ENCODE results near the gene RNF150.

Gene RNF150

DNA sequence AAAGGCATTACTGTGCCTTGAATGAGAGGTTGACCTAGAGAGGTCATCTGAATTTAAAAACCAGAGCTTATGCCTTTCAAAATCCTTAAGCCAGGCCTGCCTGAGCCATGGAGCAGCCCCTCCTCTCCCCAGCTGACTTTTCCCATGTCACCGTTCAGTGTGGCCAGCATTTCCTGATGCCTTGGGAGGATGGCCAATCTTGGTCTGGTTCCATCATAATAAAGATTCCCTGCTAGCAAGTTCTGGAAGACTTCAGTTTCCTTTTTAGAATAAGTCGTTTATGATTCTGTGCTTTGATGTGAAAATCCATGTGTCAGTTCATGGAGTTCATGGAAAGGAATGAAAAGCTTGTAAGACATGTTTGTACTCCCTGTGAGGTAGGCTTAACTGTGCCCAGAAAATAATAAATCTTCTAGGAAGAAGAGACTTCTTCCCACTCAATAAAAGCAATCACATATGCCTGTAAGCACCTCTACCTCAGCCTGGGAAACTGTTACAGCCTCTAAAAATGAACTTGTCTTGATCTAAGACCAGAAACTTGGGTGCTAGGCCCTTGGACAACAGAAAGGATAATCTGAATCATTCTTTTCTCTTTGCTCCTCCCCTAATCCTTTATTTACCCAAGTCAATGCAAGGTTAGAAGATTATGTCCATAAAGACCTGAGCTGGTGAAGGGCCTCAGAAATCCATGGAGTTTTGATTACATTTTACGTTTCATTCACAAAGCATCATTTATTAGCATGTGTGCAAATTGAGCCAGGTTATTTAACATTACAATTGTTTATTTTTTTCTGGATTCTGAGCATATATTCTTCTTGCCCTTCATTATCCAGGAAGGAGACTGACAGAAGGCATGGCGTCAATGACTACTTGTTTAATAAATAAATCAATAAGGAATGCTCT, 293.1 kb downstream of the RNF150 start:
- no peak for TF ChIP-seq CTCF (IDR thresholded peaks at IDR 0.05)

DNA sequence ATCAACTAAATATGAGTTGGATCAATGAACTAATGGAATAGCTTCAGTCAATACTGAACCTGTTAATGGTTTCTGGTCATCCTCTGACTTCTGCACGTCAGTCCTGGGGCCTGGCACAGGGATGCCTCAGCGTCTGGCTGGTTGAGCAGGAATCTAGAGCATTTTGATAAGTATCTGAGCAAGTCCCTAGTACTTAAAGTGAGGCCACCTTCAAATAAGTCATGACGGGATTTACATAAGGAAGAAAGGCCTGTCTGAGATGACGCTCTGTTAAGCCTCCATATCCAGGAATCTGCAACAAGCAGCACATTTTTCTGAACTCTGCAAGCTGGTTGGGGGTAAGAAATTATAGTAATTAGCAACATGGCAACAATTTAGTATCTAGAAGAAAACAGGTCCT, 293.9 kb downstream of the RNF150 start:
- no peak for TF ChIP-seq CTCF (IDR thresholded peaks at IDR 0.05)

- TF ChIP-seq CTCF (IDR thresholded peaks at IDR 0.05), result no peak
These were observed 295.5 kb downstream of the RNF150 start for GRCh38 chr4:140837736-140838135.

GRCh38 chr4:140834839-140835495, 298.3 kb downstream of the RNF150 start:
- no peak for TF ChIP-seq CTCF (IDR thresholded peaks at IDR 0.05)

DNA sequence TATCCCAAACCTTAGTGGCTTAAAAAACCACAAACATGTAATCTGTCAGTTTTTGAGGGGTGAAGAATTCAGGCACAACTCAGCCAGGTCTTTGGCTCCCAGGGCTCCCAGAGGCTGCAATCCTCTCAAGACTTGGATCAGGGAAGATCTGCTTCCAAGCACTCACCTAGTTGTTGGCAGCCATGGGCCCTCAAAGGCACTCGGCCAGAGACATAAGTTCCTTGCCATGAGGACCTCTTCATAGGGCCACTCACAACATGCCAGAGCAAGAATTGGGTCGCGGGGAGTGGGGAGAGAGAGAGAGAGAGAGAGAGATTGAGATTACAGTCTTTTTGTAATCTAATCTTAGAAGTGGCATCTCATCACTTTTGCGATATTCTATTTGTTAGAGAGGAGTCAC, 300.0 kb downstream of the RNF150 start:
- no peak for TF ChIP-seq CTCF (IDR thresholded peaks at IDR 0.05)

- no peak for TF ChIP-seq CTCF (IDR thresholded peaks at IDR 0.05)
These were observed 303.4 kb downstream of the RNF150 start for GRCh38 chr4:140829825-140830224.

DNA sequence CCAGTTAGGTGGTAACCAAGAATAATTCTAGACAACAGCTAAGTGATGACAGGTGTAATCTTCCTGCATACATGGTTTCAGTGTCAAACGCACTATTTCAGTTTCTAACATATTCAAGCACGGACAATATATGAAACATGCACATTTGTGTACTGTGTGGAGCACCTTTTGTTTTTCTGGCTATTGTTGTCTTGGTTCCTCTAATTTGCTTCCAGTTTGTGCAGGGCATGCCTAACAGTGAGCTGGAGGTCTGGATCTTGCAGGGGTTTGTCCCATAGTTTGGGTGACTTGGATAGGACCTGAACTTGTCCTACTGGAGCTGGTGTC, 306.6 kb downstream of the RNF150 start:
- TF ChIP-seq CTCF (IDR thresholded peaks at IDR 0.05), result no peak

Data from LNCAP (cell line).